WTC11 (cell line): ENCODE measurements around the gene ZBTB21.

Source experiments
- ATF3 ChIP-seq: sonication (generic); formaldehyde crosslinking; conservative IDR thresholded peaks from 2 replicates; pipeline ENCODE4 v1.8.1; 2022; ENCODE audit warnings: mild to moderate bottlenecking, missing genetic modification reagents
- CBFB ChIP-seq: sonication (generic); formaldehyde crosslinking; IDR thresholded peaks from 2 replicates; pipeline ENCODE4 v1.8.1; 2022; ENCODE audit warnings: mild to moderate bottlenecking, low read depth, missing genetic modification reagents
- CTCF ChIP-seq: fragments of 200-600 bp; IDR thresholded peaks from 2 replicates; pipeline ENCODE4 v1.8.0; 2022; ENCODE audit warnings: antibody characterized with exemption
- HMGXB4 ChIP-seq: sonication (generic); formaldehyde crosslinking; IDR thresholded peaks from 2 replicates; pipeline ENCODE4 v1.8.1; 2023; ENCODE audit warnings: mild to moderate bottlenecking, moderate library complexity, missing genetic modification reagents
- IRF2 ChIP-seq: sonication (generic); formaldehyde crosslinking; IDR thresholded peaks from 2 replicates; pipeline ENCODE4 v1.8.0; 2022; ENCODE audit warnings: low read depth, missing genetic modification reagents, borderline replicate concordance
- MXD4 ChIP-seq: fragments of 250-450 bp; sonication (Bioruptor Pico); IDR thresholded peaks from 2 replicates; pipeline ENCODE4 v1.8.0; 2021; ENCODE audit warnings: mild to moderate bottlenecking, moderate library complexity, borderline replicate concordance
- PRDM15 ChIP-seq: sonication (generic); formaldehyde crosslinking; IDR thresholded peaks from 2 replicates; pipeline ENCODE4 v1.8.0; 2022; ENCODE audit warnings: missing genetic modification reagents
- SMAD3 ChIP-seq: sonication (generic); formaldehyde crosslinking; IDR thresholded peaks from 2 replicates; pipeline ENCODE4 v1.8.0; 2022; ENCODE audit warnings: missing genetic modification reagents, mild to moderate bottlenecking, borderline replicate concordance
- TCF7 ChIP-seq: sonication (generic); formaldehyde crosslinking; IDR thresholded peaks from 2 replicates; pipeline ENCODE4 v1.8.0; 2022; ENCODE audit warnings: mild to moderate bottlenecking, low read depth, missing genetic modification reagents, moderate library complexity
- ZBTB43 ChIP-seq: sonication (generic); formaldehyde crosslinking; IDR thresholded peaks from 2 replicates; pipeline ENCODE4 v1.8.1; 2023; ENCODE audit warnings: mild to moderate bottlenecking, missing genetic modification reagents
- ZNF532 ChIP-seq: fragments of 250-450 bp; sonication (Bioruptor Pico); IDR thresholded peaks from 2 replicates; pipeline ENCODE4 v1.9.0; 2021; ENCODE audit warnings: mild to moderate bottlenecking, borderline replicate concordance

- TF ChIP-seq ZNF532 (CRISPR knock-in tag) (no peak), PRDM15 (CRISPR knock-in tag) (no peak), SMAD3 (no peak), CTCF (no peak), HMGXB4 (CRISPR knock-in tag) (no peak), ZBTB43 (CRISPR knock-in tag) (no peak), ATF3 (CRISPR knock-in tag) (no peak), CBFB (CRISPR knock-in tag) (no peak), IRF2 (CRISPR knock-in tag) (no peak), TCF7 (CRISPR knock-in tag) (no peak), MXD4 (CRISPR knock-in tag) (no peak)
Observed at GRCh38 chr21:42048870-42049577, 38.9 kb upstream of the ZBTB21 start.
